GM15510 (cell line): ENCODE measurements around the gene DIP2C.

ENCODE experiments used
- POLR2A ChIP-seq: IDR thresholded peaks from 3 replicates; pipeline ENCODE4 v1.6.1; 2011; ENCODE audit warnings: borderline replicate concordance; ENCODE audit not compliant: insufficient read length; ENCODE audit errors: extremely low read depth

The DIP2C gene

GRCh38 chr10:689452-690371 lies at the start of gene DIP2C:
Gene DIP2C, minus strand, starts transcription at chr10:689668. Its CDS starts 90 bp downstream, at chr10:689578.
- TF ChIP-seq POLR2A = no peak

GRCh38 chr10:734481-734880 lies 45.0 kb upstream of the DIP2C start:
- TF ChIP-seq POLR2A = no peak

- no peak for TF ChIP-seq POLR2A
These were observed 43.6 kb upstream of the DIP2C start for GRCh38 chr10:733086-733485.

- no peak for TF ChIP-seq POLR2A
These were observed 39.7 kb upstream of the DIP2C start for GRCh38 chr10:729213-729612.

GRCh38 chr10:728603-729002 lies 39.1 kb upstream of the DIP2C start:
- TF ChIP-seq POLR2A = no peak

- no peak for TF ChIP-seq POLR2A
These were observed 37.8 kb upstream of the DIP2C start for GRCh38 chr10:727162-727790.

- TF ChIP-seq POLR2A = no peak
These were observed 36.3 kb upstream of the DIP2C start for GRCh38 chr10:725786-726185.

GRCh38 chr10:725302-725701 lies 35.8 kb upstream of the DIP2C start:
- no peak for TF ChIP-seq POLR2A

- no peak for TF ChIP-seq POLR2A
These were observed 34.5 kb upstream of the DIP2C start for GRCh38 chr10:723973-724372.

GRCh38 chr10:722281-723060 lies 33.0 kb upstream of the DIP2C start:
- no peak for TF ChIP-seq POLR2A

GRCh38 chr10:718143-718700 lies 28.8 kb upstream of the DIP2C start:
- no peak for TF ChIP-seq POLR2A

- no peak for TF ChIP-seq POLR2A
These were observed 28.0 kb upstream of the DIP2C start for GRCh38 chr10:717458-717857.

GRCh38 chr10:716821-717220 lies 27.4 kb upstream of the DIP2C start:
- TF ChIP-seq POLR2A = no peak

GRCh38 chr10:714214-714613 lies 24.7 kb upstream of the DIP2C start:
- TF ChIP-seq POLR2A = no peak

- no peak for TF ChIP-seq POLR2A
These were observed 23.1 kb upstream of the DIP2C start for GRCh38 chr10:712575-712974.
